GM21717 (cell line): Measurements from ENCODE around the gene ZBTB47.

Experiments
- ATAC-seq: cut with Tn5 transposase; IDR thresholded peaks from one replicate; pipeline ENCODE4 v1.9.1; 2021; ENCODE audit warnings: mild to moderate bottlenecking, moderate library complexity; ENCODE audit not compliant: unreplicated experiment

Gene ZBTB47

DNA sequence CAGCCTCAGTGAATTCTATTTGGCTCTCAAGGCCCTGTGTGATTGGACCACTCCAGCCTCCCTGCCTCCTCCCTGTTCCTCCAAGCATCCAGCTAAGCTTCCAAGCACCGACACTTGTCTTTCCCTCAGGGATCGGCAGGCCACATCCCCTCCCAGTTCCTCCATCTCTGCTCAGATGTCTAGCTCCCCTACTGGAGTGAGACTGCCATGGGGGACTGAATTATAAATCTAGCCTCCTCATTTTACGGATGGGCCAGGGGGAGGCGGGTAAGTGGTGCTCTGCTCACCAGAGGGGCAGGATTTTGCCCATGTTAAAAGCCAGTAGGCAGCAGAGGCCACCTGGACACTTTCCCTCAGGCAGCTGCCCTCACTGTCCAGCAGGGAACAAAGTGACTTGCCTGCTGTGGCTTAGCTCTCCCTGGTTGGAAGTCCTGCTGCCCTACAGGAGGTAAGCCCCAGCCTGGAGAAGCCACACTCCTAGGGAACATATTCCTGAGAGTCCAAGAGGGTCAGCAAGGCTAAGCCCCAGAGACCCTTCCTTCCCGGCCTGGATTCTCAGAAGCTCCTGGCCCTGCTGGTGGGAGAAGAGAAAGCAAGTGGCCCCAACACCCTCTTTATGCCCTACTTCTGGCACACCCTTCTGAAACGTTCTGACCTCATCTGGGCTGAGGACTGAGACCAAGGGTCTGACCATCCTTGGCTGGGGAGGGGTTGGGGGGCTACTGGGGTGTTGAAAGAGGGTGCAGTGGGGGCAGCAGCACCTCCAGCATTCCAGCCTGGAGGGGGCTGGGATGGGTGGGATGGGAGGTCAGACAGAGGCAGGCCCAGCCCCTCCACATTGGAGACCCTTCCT lies 58.2 kb downstream of the ZBTB47 start:
- no peak for ATAC-seq

DNA sequence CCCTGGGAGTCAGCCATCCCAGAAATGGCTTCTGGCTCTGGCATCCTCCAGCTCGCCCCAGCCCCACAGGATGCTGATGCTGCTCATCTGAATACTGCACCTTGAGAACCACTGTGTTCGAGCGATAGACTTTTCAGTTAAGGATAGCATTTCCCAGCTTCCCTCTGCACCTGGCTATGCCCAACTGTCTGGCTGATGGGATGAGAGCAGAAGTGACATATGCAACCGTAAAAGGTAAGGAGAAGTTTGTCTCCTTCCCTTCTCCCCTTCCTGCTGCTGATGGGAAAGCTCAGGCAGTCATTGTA lies 58.8 kb downstream of the ZBTB47 start:
- no peak for ATAC-seq

GRCh38 chr3:42712688-42713372 lies 59.3 kb downstream of the ZBTB47 start:
- ATAC-seq = no peak

DNA sequence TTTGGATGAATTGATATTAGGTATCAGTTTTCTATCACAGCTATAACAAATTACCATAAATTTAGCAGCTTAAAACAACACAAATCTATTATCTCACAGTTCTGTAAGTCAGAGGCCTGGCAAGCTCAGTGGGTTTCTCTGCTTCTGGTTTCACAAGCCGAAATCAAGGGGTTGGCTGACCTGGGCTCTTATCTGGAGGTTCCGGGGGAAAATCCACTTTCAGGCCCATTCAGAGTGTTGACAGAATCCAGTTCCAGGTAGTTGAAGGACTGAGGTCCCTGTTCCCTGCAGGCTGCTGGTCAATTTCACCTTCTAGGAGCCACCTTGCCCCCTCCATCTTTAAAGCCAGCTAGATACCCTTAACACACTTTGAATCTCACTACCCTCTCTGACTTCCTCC lies 60.2 kb downstream of the ZBTB47 start:
- ATAC-seq = no peak

GRCh38 chr3:42714171-42714852 lies 60.8 kb downstream of the ZBTB47 start:
- no peak for ATAC-seq
